Fibroblast of skin of abdomen (primary cell): ENCODE measurements around the gene TMEM135. TPM values are rescaled to one million over a fixed set of nuclear protein-coding genes. Genes with fewer than 3 reads are reported as not detected.
"Not testable (repeated sequence)": the region's sequence is repeated elsewhere in the genome, so short reads cannot be mapped to it uniquely, and the experiment has no call there.

Source experiments
- DNase-seq: peaks from one replicate; pipeline ENCODE4 v3.0.0-alpha.2; 2013
- polyA plus RNA-seq, 2 experiments: library from polyadenylated mRNA; unstranded; fragments of 120-200 nt; gene quantifications; one replicate each; pipeline ENCODE4 v1.2.1, GENCODE V29; 2013; ENCODE audit not compliant: insufficient read length in 2 of 2

The TMEM135 gene
- 11.5 TPM for polyA plus RNA-seq (2013, experiment 1 of 2; ENCODE audit: insufficient read length)
- 14.7 TPM for polyA plus RNA-seq (2013, experiment 2 of 2; ENCODE audit: insufficient read length)

GRCh38 chr11:87037450-87038234 lies at the start of gene TMEM135:
Gene TMEM135 (plus strand): TSS chr11:87037934. CDS start chr11:87038046, 112 bp downstream.
- DNase-seq = peak; percentile 89

DNA sequence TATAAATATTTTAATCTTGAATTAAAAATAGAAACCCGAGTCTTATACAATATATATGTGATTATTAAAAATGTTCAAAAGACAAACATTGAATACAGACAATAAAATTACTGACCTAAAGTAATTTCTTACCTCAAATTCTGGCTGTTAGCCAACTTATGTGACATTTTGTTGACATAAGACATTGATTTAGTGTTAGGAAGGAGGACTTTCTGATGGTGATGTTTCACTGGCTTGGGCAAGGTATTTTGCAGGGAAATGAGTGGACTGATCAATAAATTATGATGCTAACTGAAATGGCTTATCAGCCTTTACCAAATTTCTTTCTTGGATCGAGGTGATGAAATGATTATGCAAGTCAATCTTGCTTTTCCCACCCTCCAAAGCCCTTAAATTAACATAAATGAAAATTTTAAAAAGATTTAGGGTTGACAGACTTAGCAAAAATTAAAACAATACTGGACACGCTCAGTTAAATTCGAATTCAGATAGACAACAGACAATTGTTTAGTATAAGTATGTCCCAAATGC lies 49.3 kb upstream of the TMEM135 start:
- DNase-seq = no peak

GRCh38 chr11:86990031-86990430 lies 47.7 kb upstream of the TMEM135 start:
- peak; percentile 10 for DNase-seq

GRCh38 chr11:86990515-86990914 lies 47.2 kb upstream of the TMEM135 start:
- peak; percentile 74 for DNase-seq

GRCh38 chr11:86991341-86991740 lies 46.4 kb upstream of the TMEM135 start:
- DNase-seq = no peak

- not testable (repeated sequence) for DNase-seq
Observed at GRCh38 chr11:86992340-86992739, 45.4 kb upstream of the TMEM135 start.

GRCh38 chr11:86993031-86993430 lies 44.7 kb upstream of the TMEM135 start:
- no peak for DNase-seq

DNA sequence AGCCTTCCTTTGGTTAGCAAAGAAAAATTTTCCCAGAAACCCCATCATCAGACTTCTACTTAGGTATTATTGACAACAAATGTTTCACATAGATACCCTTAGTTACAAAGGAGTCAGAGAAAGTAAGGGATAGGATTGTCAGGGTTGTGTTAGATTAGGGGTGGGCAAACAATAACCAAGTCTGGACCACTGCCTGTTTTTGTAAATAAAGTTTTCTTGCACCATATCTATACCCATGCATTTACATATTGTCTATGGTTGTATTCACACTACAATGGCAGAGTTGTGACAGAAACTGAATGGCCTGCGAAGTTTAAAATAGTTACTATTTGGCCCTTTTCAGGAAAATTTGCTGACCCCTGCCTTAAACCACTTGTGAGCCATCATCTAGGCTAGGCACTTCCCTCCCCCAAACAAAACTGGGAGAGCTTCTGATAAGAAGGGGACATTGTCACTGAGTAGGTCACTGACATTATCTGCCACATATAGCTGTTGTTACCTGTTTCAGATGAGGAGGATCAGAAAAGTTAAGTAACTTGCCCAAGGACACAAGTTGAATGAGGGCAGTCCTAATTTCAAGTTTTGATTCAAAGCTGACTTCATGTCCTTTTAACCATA lies 40.7 kb upstream of the TMEM135 start:
- DNase-seq = no peak

DNA sequence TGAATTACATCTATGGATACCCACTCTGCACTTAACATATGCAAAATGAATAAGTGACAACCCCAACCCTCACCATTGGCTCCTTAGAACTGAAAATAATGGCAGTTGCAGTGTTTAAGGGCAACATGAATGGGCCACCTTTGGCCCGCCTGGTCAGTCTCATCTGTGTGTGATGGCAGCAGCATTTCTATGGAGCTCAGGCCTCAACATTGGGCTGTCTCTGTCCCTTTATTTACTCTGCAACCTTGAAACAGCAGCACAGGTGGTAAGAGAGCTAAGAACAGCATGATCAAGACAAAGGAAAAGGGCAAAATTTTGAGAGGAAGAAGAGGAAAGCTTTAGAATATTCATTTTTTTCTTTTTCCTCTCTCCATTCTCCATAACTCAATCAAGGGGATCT lies 38.3 kb upstream of the TMEM135 start:
- DNase-seq = no peak

GRCh38 chr11:86999859-87000753 lies 37.6 kb upstream of the TMEM135 start:
- DNase-seq = no peak

DNA sequence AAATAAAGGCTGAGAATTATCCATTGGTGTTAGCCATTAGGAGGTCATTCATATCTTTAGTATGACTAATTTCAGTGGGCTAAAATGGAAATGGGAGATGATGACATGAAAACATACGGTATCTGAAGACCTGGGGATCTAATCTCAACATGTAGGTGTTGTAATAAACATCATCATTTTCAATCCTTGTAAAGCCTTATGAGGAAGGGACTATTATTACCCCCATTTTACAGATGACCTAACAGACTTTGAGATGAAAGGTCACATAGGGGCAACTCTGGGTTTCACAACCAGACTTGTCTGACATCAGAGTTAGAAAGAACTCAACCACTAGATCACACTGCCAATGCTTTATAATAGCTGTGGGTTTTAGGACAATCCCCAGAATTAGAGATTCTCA lies 34.8 kb upstream of the TMEM135 start:
- DNase-seq = no peak

- not testable (repeated sequence) for DNase-seq
Observed at GRCh38 chr11:87004281-87004680, 33.5 kb upstream of the TMEM135 start.

DNA sequence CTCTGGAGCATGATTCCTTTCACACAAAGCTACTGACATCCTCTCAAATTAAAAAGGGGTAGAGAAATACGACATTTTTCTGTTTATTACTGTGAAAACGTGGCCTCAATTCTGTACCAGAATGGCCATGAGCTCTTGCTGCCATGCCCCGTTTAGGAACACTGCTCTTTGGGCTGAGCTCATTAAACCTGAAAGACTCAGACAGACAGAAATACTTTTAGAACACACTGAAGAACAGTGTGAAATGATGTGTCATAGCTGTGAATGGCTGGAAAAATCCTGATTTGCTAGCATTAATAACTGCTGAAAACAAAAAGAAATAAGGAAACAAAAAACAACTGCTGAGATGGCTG lies 32.2 kb upstream of the TMEM135 start:
- no peak for DNase-seq

DNA sequence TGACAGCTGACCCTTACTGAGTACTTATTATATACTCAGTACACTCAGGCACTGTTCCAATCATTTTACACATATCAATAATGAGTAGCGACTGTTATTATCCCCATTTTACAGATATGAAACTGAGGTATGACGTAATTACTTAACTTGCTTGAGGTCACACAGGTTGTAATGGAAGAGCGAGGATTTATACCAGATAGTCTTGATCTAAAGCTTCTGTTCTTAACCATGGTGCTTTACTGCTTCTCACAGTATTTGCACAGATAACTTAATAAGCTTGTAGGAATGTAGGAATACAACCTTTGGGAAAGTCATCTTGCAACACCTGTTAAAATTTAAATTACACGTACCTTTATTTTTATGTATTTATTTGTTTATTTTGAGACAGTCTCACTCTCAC lies 31.7 kb upstream of the TMEM135 start:
- no peak for DNase-seq

DNA sequence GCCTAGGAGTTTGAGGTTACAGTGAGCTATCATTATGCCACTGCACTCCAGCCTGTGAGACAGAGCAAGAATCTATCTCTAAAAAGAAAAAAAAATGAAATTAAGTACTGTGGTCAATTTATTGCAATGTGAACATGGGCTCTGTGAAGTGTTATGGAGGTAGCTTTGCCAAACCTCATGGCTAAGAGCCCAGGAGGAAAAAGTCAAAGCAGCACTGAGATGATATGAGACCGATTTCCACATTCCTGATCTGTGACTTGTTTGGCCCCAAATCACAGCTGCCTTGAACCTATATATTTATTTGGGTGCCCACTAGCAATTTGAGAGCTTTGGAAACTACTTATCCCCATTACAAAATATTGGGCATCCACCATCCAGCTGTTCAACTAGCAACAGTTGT lies 29.8 kb upstream of the TMEM135 start:
- DNase-seq = peak; percentile 65

GRCh38 chr11:87012089-87012488 lies 25.6 kb upstream of the TMEM135 start:
- no peak for DNase-seq

DNA sequence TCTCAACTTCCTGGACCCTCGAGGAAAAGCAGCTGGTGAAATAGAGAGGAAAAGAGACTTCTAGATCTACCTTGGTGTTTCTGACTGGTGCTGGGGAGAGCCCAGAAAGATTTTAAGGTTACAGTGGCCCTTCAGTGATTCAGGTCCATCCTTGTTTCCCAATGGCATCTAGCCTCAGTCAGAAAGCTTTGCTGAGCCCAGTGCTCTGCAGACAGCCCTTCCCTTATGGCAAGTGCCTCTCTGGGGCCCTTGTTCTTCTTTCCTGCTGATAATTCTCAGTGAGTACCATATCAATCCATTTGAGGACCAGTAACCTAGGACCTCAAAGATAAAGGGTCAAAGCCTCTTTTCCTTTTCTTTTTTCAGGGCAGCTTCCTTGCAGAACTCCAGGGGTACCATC lies 25.1 kb upstream of the TMEM135 start:
- no peak for DNase-seq

DNA sequence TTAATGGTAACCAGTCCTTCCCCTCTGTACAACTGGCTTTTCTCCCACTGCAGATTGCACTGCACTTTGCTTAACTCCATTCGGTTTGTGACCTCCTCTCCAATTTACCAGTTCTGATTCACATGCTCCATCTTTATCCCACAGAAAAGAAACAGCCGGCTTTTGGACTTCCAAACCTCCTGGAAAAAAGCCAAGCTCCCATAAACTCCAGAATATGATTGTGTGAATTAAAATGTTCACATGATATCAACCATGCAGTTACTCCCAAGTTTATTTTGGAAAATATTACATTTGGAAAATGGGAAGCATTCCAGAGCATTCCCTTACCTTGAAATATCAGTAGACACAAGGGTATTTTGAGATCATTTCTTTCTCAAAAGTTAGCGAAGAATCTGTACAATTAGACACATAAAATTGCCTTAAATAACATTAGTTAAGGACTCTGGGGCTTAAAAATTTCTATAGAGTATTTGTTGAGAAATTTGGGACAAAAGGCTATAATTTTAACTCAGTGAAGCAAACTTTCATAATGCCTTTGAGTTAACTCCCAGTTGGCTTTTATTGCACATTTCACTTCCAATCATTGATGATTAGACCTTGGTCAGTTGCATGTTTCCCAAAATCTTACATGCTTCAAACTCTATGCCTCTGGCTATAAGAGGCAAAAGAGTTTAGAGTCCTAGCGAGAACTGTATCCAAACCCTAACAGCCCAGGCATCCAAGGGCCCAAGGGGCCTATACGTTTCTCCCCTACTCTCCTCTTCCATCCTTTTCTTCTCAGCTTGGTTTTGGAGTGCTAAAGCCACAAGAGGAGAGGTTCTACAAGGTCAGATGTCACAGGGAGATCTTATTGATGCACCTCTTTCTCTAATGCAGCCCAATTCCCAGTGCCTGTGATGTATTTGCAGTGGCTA lies 23.6 kb upstream of the TMEM135 start:
- no peak for DNase-seq

- no peak for DNase-seq
Observed at GRCh38 chr11:87015645-87016044, 22.1 kb upstream of the TMEM135 start.

DNA sequence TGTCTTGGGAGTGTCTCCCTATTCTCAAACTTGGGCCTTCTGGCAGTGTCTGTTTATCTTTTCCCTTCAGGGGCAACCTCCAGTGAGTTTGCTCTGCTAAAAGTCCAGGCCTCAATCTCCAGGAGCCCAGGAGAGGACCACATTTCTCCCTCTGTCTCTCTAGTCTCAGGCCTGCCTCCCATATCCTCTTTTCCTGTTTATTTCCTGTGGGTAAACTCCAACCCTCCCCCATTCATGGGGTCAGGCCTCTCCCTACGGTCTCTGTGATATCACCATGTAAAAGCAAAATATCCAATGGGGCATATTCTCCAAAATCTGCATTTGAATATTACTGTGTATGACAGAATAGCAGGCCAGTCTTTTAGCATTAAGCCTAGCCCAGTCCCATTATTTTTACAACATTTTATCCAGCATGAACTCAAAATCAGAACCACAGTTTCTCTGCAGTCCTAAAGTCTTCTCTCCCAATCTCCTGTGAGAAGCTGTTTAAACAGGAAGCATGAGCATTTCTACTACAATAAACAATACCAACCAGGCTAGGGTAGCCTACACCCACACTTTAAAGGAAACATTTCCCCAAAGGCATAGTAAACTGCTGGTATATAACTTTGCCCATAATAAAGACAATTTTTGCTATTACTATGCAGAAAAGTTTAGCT lies 18.0 kb upstream of the TMEM135 start:
- DNase-seq = no peak

DNA sequence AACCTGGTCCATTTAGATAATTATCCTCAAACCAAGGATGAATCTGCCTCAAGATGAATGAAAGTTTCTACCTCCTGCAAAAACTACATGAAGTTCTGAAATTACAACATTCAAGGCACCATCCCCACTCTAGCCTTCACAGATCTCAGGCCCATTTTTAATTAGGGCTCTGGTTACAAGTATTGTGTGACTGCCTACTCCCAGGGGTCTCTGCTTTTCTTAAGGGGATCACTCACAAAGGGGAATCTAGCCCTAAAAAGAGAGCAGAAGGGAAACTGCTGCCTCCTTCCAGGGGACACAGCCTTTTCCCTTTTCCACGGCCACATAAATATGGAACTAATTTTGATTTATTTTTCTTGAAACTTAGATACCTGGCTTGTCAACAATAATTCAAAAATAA lies 17.4 kb upstream of the TMEM135 start:
- no peak for DNase-seq
